22Rv1 (cell line): ENCODE data around the gene ENPP7.

Experiments
- ZFX ChIP-seq: fragments of 450-650 bp; IDR thresholded peaks from 2 replicates; pipeline ENCODE4 v1.6.1; 2017; ENCODE audit warnings: antibody characterized with exemption, borderline replicate concordance
- TF ChIP-seq, protein P1 (sequence below): fragments of 450-650 bp; IDR thresholded peaks from 2 replicates; pipeline ENCODE4 v1.5.1; 2017; ENCODE audit warnings: mild to moderate bottlenecking

DNA sequence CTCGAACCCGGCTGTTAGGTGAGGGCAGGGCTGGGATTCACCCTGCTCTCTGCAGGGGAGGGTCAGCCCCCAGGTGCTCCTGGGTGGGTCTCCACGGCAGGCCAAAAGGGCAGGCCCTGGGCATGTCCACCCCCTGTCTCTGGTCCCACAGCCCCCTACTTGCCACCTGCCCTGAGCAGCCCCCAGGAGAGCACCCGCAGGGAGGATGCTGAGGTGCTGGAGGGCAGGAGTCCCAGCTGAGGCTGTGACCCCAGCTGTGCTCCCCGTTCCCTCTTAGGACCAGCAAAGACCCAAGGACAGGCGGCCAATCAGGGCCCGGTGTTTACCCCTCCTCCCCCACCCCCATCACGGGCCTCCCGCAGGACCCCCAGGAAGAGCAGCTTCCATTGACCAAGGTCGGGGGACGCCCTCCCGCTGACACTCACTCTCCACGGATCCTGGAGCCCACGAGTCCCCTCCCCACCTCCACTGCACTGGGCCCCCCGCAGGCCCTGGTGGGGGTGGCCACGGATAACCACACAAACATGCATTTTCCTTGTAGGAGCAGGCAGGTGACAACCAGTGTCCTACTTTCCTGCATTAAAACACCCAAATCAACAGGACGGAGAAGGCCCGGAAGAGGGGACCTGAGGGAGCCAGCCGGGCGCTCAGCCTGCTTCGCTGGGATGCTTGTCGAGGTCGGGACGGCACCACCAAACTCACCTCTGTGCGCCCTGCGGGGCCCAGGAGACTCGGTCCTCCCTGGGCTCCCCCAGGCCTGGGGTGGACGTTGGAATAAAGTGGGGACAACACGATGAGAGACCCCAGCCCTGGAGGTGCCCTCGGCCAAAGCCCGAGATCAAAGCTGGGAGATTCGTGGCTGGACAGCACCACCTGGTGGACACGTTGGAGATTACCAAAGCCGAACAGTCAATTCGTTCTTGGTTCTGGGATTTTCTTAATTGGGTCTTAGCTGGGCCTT is 22.5 kb upstream of the ENPP7 start:
- TF ChIP-seq, protein P1, sequence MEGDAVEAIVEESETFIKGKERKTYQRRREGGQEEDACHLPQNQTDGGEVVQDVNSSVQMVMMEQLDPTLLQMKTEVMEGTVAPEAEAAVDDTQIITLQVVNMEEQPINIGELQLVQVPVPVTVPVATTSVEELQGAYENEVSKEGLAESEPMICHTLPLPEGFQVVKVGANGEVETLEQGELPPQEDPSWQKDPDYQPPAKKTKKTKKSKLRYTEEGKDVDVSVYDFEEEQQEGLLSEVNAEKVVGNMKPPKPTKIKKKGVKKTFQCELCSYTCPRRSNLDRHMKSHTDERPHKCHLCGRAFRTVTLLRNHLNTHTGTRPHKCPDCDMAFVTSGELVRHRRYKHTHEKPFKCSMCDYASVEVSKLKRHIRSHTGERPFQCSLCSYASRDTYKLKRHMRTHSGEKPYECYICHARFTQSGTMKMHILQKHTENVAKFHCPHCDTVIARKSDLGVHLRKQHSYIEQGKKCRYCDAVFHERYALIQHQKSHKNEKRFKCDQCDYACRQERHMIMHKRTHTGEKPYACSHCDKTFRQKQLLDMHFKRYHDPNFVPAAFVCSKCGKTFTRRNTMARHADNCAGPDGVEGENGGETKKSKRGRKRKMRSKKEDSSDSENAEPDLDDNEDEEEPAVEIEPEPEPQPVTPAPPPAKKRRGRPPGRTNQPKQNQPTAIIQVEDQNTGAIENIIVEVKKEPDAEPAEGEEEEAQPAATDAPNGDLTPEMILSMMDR: peak; percentile 83
- no peak for TF ChIP-seq ZFX
